ENCODE measurements around the gene ATP9A. TPM values are rescaled to one million over a fixed set of nuclear protein-coding genes. Genes with fewer than 3 reads are reported as not detected.
"Not testable (repeated sequence)": the region's sequence is repeated elsewhere in the genome, so short reads cannot be mapped to it uniquely, and the experiment has no call there.

ATP9A gene
- total RNA-seq, 1 experiment from 2014 or later = 1.8 TPM

GRCh38 chr20:51797357-51798025, 29.3 kb upstream of the ATP9A start:
- DNase-seq (ENCODE audit: low read depth) = no peak

- no peak for DNase-seq (ENCODE audit: low read depth)
Measured at GRCh38 chr20:51796340-51796739, 28.1 kb upstream of the ATP9A start.

- no peak for DNase-seq (ENCODE audit: low read depth)
Measured at GRCh38 chr20:51792960-51793359, 24.8 kb upstream of the ATP9A start.

GRCh38 chr20:51791626-51792025, 23.4 kb upstream of the ATP9A start:
- no peak for DNase-seq (ENCODE audit: low read depth)

GRCh38 chr20:51790256-51790655, 22.1 kb upstream of the ATP9A start:
- no peak for DNase-seq (ENCODE audit: low read depth)

GRCh38 chr20:51789434-51789833, 21.2 kb upstream of the ATP9A start:
- DNase-seq (ENCODE audit: low read depth) = no peak

GRCh38 chr20:51788822-51789221, 20.6 kb upstream of the ATP9A start:
- DNase-seq (ENCODE audit: low read depth) = no peak

- no peak for DNase-seq (ENCODE audit: low read depth)
Measured at GRCh38 chr20:51784299-51784698, 16.1 kb upstream of the ATP9A start.

GRCh38 chr20:51778229-51778759, 10.1 kb upstream of the ATP9A start:
- not testable (repeated sequence) for DNase-seq (ENCODE audit: low read depth)

GRCh38 chr20:51775241-51775640, 7.1 kb upstream of the ATP9A start:
- DNase-seq (ENCODE audit: low read depth) = no peak

- DNase-seq (ENCODE audit: low read depth) = no peak
Measured at GRCh38 chr20:51772236-51772635, 4.0 kb upstream of the ATP9A start.

- no peak for DNase-seq (ENCODE audit: low read depth)
Measured at GRCh38 chr20:51769976-51770615, 1.9 kb upstream of the ATP9A start.

GRCh38 chr20:51768759-51769517, 748 bp upstream of the ATP9A start:
- no peak for DNase-seq (ENCODE audit: low read depth)

- DNase-seq (ENCODE audit: low read depth) = no peak
Measured at GRCh38 chr20:51766994-51767866, 960 bp downstream of the ATP9A start.

- not testable (repeated sequence) for DNase-seq (ENCODE audit: low read depth)
Measured at GRCh38 chr20:51765381-51765780, 2.8 kb downstream of the ATP9A start.

GRCh38 chr20:51763965-51764602, 4.1 kb downstream of the ATP9A start:
- DNase-seq (ENCODE audit: low read depth) = no peak

GRCh38 chr20:51760905-51761546, 7.2 kb downstream of the ATP9A start:
- DNase-seq (ENCODE audit: low read depth) = no peak

GRCh38 chr20:51759769-51760510, 8.2 kb downstream of the ATP9A start:
- no peak for DNase-seq (ENCODE audit: low read depth)

- no peak for DNase-seq (ENCODE audit: low read depth)
Measured at GRCh38 chr20:51758978-51759544, 9.1 kb downstream of the ATP9A start.
